Measurements from ENCODE around the gene ANO9.

DNA sequence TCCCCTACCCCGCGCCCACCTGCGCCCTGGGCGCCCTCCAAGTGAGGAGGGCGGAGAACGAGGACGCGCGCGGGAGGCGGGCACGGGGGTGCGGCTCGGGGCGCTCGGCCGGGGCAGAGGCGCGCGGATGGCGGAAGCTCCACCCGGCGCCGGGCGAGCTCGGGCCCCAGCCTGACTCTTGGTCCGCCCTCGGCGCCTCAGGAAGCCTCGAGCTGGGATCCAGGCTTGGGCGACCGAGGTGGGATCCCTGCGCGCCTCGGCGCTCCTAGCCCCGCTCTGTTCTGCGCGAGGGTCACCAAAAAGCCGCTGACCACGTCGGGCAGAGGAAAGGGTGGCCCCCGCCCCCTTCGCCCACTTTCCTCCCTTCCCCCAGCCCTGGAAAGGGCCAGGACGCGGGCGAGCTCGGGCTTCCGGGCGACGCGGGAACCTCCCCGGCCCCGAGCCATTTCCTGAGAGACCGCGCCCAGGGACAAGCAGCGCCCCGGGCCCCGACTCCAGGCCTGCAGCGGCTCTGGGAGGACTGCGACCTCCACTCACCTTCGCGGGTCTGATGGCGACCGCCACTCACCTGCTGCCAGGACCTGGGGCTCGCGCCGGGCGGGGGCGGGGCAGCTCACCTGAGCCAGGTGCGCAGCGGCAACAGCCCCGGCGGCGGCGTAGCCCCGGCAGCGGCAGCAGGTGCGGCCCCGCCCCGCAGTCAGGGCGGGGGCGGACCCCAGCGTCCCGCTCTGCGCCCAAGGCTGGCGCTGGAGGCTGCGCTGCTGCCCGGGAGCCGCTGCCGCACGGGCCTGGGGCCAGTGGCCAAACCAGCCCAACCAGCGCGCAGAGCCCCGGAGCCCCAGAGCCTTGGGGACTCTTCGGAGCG, 24.8 kb downstream of the ANO9 start:
- TF ChIP-seq POLR2AphosphoS5 (IDR thresholded peaks at IDR 0.05; ENCODE audit: borderline replicate concordance, low read depth, low read length) (no peak), EZH2 (IDR thresholded peaks at IDR 0.05) (no peak)

All from SK-N-MC (cell line).